SKM-1 (cell line): Measurements from ENCODE around the gene LRRC1.
"Not testable (repeated sequence)": the region's sequence is repeated elsewhere in the genome, so short reads cannot be mapped to it uniquely, and the experiment has no call there.

Experiments used
- DNase-seq: peaks from one replicate; lab custom pipeline; 2025; ENCODE audit not compliant: unreplicated experiment; lab: John Stamatoyannopoulos, UW

The LRRC1 gene

GRCh38 chr6:53794720-53795339 is at the start of gene LRRC1:
Gene LRRC1 (plus strand): TSS chr6:53795005. CDS start chr6:53795257, 252 bp downstream.
- peak; percentile 84 for DNase-seq

DNA sequence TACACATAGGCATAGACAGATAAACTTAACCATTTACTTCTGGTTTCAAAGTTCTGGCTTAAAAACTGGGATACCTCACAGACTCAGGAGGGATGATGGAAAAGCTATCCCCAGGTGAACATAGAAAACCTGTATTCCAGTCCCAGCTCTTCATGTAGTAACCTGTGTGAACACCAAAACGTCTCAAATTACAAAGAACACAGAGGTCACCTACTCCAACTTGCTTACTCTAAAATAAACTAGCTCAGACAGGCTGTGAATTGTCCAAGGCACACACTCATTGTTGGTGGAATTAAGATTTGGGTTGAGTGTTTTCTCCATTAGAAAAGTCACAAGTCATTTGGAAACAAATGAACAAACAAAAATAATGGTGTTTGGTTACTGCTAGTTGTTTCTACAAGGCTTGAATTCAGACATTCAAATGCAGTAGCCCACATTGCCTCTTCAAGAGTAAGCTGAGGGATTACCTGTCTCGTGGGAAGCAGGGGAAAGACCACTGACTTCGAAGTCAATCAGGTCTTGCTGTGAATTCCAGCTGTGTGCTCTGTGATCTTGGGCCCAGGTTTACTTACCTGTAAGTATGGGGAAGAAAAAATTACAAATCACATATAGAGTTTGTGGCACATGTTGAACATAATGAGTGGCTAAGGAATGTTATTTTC is 48.2 kb upstream of the LRRC1 start:
- DNase-seq: no peak

GRCh38 chr6:53750052-53750650 is 44.7 kb upstream of the LRRC1 start:
- DNase-seq: no peak

DNA sequence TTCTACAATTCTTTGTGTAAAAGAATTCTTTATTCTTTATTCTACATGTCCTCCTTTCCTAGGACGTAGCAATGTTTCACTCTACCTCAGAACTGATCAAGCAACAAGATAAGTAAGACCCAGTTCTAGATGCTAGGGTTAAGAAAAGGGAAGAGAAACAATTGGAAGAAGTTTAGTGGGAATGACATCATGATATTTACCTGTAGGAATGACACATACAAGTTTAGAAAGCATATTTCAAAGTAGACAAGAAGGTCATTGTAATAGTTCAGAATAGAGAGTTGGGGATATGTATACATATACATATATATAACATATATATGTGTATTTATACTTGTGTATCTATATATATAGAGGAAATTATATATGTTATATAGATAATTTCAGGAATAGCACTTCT is 43.4 kb upstream of the LRRC1 start:
- no peak for DNase-seq

- no peak for DNase-seq
Observed at GRCh38 chr6:53752440-53752839, 42.4 kb upstream of the LRRC1 start.

DNA sequence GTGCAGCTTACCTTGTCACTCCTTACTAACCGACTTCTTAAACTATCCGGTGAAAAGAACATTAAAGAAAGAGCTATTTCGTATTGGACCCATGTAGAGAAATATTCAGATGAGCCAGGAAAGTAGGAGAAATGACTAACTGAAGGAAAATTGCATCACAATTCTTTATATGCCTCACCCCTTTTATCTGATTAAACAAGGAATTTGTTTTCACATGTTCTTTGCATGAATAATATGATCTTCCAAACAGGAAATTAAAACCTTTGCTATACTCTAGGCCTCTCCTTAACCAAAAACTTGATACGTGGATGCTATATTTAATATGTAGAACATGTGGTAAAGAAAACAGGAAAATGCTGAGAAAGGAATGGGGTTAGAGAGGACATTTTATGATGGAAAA is 41.9 kb upstream of the LRRC1 start:
- DNase-seq: no peak

- no peak for DNase-seq
Observed at GRCh38 chr6:53754330-53754729, 40.5 kb upstream of the LRRC1 start.

- DNase-seq: no peak
Observed at GRCh38 chr6:53756396-53756795, 38.4 kb upstream of the LRRC1 start.

GRCh38 chr6:53758496-53758895 is 36.3 kb upstream of the LRRC1 start:
- no peak for DNase-seq

DNA sequence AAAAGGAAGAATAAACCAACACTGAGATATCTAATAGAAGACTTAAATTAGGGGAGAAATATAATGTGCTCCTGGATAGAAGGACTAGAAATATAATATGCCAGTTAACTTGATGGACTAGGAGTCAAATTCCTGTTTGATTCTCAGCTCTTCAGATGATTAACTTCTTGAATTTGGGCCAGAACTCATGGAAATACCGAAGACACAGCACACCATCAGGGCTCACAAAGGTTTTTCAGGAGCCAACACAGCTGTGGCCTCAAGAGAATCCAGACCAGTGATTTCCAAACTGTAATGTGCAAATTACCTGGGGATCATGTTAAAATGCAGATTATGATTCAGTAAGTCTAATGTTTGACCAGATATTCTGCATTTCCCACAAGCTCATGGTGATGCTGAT is 33.8 kb upstream of the LRRC1 start:
- DNase-seq: no peak

GRCh38 chr6:53765270-53765669 is 29.5 kb upstream of the LRRC1 start:
- DNase-seq: no peak

DNA sequence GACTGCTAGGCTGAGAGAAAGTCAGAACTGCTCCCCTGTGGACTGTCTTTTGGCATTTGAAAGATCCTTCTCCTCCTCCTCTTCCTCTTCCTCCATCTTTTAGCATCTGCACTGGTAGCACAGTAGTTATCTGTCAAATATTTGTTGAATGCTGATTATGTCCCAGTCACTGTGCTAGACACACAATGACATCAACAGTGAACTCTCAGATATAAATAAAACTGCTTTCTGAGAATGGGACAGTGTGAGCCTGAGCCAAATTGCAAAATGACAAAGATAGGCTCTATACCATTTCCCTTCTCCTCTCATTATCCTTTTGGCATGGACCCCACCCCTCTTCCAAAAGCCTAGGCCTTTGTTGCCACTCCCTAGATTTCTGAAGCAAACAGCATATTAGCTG is 27.9 kb upstream of the LRRC1 start:
- DNase-seq: no peak

DNA sequence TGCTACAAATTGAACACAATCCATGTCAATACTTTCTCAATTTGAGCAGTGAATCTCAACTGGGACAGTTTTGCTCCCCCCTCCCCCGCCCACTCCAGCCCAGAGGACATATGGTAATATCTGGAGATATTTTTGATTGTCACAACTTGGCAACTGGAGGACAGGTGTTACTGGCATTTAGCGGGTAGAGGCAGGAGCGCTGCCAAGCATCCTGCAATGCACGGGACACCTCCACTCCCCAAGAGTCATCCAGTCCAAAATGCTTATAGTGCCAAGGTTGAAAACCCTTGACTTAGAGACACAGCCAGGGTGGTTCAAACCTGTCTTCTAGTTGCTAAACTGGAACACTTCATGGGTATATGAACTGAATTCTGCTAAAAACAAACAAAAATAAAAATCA is 26.9 kb upstream of the LRRC1 start:
- DNase-seq: no peak

- no peak for DNase-seq
Observed at GRCh38 chr6:53768636-53769035, 26.2 kb upstream of the LRRC1 start.

GRCh38 chr6:53770780-53771249 is 24.0 kb upstream of the LRRC1 start:
- DNase-seq: no peak

DNA sequence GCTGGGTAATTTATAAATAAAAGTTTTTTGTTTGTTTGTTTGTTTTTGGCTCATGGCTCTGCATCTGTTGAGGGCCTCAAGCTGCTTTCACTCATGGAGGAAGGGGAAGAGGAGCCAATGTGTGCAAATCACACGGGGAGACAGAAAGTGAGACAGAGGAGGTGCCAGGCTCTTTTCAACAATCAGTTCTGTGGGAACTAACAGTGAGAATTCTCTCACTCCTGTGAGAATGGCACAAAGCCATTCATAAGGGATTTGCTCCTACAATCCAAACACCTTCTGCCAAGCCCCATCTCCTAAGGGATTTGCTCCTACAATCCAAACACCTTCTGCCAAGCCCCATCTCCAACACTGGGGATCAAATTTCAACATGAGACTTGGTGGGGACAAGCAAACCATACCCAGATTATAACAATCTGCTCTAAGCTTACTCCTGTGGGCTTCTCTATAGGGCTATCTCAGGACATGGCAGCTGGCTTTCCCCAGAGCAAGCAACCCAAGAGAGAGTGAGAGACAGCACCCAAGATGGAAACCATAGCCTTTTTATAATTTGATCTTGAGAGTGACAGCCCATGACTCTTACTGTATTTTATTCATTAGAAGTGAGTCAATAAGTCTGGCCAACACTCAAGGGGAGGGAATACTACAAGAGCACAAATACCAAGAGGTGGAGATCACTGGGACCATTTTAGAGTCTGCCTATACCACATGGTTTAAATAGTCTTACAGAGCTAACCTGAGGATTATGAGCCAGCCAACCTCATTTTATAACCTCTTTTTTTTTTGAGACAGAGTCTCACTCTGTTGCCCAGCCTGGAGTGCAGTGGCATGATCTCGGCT is 22.8 kb upstream of the LRRC1 start:
- DNase-seq: no peak

DNA sequence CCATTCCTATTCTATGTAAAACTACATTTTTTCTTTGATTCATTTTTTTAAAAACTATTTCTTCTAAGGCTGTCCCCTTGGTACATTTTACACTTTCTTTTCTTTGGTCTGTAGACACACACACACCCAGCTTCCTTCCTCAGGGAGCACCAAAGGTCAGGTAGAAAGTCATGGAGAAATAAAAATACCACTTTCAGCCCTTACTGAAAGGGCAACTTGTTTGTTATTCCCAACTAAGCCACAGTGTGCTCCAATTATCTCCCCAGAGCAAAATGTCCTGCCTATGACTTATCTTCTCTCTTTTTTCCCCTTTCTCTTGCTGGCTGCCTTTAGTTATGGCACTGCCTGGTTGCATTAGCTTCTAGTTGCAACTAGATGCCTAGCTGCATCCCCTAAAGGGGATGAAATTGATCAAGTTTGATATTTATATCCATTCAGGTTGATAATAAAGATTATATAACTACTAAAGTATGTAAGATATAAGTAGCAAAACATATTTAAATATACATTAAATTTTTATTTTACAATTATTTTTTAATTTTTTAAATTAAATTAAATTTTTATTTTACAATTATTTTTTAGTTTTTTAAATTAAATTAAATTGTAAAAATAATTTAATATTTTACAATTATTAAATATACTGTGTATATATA is 21.6 kb upstream of the LRRC1 start:
- DNase-seq: no peak

DNA sequence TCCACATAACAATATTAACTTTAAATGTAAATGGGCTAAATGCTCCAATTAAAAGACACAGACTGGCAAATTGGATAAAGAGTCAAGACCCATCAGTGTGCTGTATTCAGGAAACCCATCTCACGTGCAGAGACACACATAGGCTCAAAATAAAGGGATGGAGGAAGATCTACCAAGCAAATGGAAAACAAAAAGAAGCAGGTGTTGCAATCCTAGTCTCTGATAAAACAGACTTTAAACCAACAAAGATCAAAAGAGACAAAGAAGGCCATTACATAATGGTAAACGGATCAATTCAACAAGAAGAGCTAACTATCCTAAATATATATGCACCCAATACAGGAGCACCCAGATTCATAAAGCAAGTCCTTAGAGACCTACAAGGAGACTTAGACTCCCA is 18.7 kb upstream of the LRRC1 start:
- DNase-seq: not testable (repeated sequence)

- DNase-seq: not testable (repeated sequence)
Observed at GRCh38 chr6:53784991-53785390, 9.8 kb upstream of the LRRC1 start.

- no peak for DNase-seq
Observed at GRCh38 chr6:53786832-53787231, 8.0 kb upstream of the LRRC1 start.

DNA sequence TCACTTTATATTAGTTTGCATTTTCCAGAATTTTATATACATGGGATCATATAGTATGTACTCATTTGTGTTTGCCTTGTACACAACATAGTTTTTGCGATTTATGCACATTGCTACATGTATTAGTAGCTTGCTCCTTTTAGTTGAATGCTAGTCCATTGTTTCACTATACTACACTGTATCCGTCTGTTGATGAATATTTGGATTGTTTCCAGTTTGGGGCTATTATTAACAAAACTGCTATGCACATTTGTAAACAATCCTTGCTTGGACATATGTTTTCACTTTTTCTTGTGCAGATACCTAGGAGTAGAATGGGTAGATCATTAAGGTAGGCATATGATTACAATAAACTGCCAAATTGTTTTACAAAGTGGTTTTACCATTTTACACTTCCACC is 3.9 kb upstream of the LRRC1 start:
- no peak for DNase-seq
